Measurements from ENCODE around the gene KRI1. TPM values are rescaled to one million over a fixed set of nuclear protein-coding genes. Genes with fewer than 3 reads are reported as not detected.

The KRI1 gene
- total and polyA plus RNA-seq, 2 of the 8 experiments (the other 6 are each of a cell fraction or from before 2014, with no cell fraction given) = 14.2 to 45.2 TPM

- POLR2A ChIA-PET (ENCODE audit: partially characterized antibody) = interaction anchor here (1.1 to 1.7 kb wide), 3 partner anchors 12 to 126 kb away, joined by 3 to 4 read pairs (median 3); no protein-coding TSS in a partner anchor
- no peak overlapping the region for H2BK5ac ChIP-seq (ENCODE audit: low read depth, low read length)
- no peak for TF ChIP-seq NANOG (IDR thresholded peaks at IDR 0.05; ENCODE audit: insufficient read depth, low read depth, low read length, poor library complexity, severe bottlenecking)
- no peak for TF ChIP-seq SAP30 (IDR thresholded peaks at IDR 0.05; ENCODE audit: insufficient read depth, insufficient replicate concordance, low read length)
- no peak for TF ChIP-seq CBX5 (IDR thresholded peaks at IDR 0.05; ENCODE audit: low read depth, low read length)
- TF ChIP-seq POLR2AphosphoS5 (IDR thresholded peaks at IDR 0.05; ENCODE audit: low read depth, low read length) = no peak
- no peak for TF ChIP-seq CHD2 (IDR thresholded peaks at IDR 0.05; ENCODE audit: low read length)
- no peak for TF ChIP-seq RBBP5 (IDR thresholded peaks at IDR 0.05; ENCODE audit: borderline replicate concordance, low read depth, low read length)
- TF ChIP-seq ASH2L (IDR thresholded peaks at IDR 0.05; ENCODE audit: low read length) = no peak
- TF ChIP-seq TEAD4 (IDR thresholded peaks at IDR 0.05; ENCODE audit: low read depth, low read length) = no peak
- TF ChIP-seq KDM4A (IDR thresholded peaks at IDR 0.05; ENCODE audit: low read depth, low read length, severe bottlenecking) = no peak
- no peak for TF ChIP-seq CEBPB (IDR thresholded peaks at IDR 0.05; ENCODE audit: low read depth, low read length)
- TF ChIP-seq HDAC6 (IDR thresholded peaks at IDR 0.05; ENCODE audit: low read depth, low read length) = no peak
- TF ChIP-seq HDAC2 (IDR thresholded peaks at IDR 0.05; ENCODE audit: borderline replicate concordance in 1 of 2, low read depth in 2 of 2, low read length in 2 of 2) = no peak
- no peak for TF ChIP-seq KDM5A (IDR thresholded peaks at IDR 0.05; ENCODE audit: low read length)
- TF ChIP-seq RAD21 (IDR thresholded peaks at IDR 0.05 in 1 of 2, conservative IDR thresholded peaks at IDR 0.05 in 1 of 2; ENCODE audit: low read depth in 2 of 2, low read length in 2 of 2) = no peak
These were observed 30.2 kb downstream of the KRI1 start for GRCh38 chr19:10535613-10536012.

More at GRCh38 chr19:10535613-10536012, 30.2 kb downstream of the KRI1 start:
- no peak overlapping the region for H3K14ac ChIP-seq (ENCODE audit: insufficient read length)
- H3K23ac ChIP-seq (ENCODE audit: insufficient read length) = no peak overlapping the region
- no peak overlapping the region; a peak in 1 of 7 replicates for H3K9ac ChIP-seq (replicated peaks in 1 of 4; ENCODE audit: extremely low read depth in 1 of 4, low read depth in 3 of 4, low read length in 3 of 4)
- H3K4me1 ChIP-seq (replicated peaks in 1 of 4; ENCODE audit: control insufficient read depth in 3 of 4, insufficient read depth in 4 of 4, low read length in 3 of 4) = no peaks in the 10 kb centered on the region
- peak overlapping the region; percentile 58; the same call in 1 of the 2 replicates for H2AFZ ChIP-seq (ENCODE audit: low read length)
- H2AK5ac ChIP-seq (ENCODE audit: low read depth, low read length) = no peak overlapping the region
- no peak overlapping the region for H3K4me3 ChIP-seq (ENCODE audit: extremely low read depth in 1 of 4, insufficient read depth in 2 of 4, low read depth in 3 of 4, low read length in 4 of 4)
- no peak overlapping the region for H4K8ac ChIP-seq (ENCODE audit: extremely low read depth, insufficient read depth, low read length)
- H2BK20ac ChIP-seq (ENCODE audit: low read length) = no peak overlapping the region
- H3K4ac ChIP-seq (replicated peaks; ENCODE audit: insufficient read length, low read depth, low read length) = no peak overlapping the region
- DNase-seq (ENCODE audit: low read depth in 1 of 2, low spot score in 2 of 2) (no peak), FAIRE-seq (no peak)
- H3K27me3 ChIP-seq (replicated peaks in 1 of 4; ENCODE audit: control insufficient read depth in 3 of 4, extremely low read depth in 1 of 4, insufficient read depth in 3 of 4, low read length in 3 of 4) = no peaks in the 10 kb centered on the region
- no peaks in the 10 kb centered on the region for H3K79me2 ChIP-seq (ENCODE audit: control insufficient read depth in 1 of 2, insufficient read depth in 2 of 2, low read length in 2 of 2)
- H2BK12ac ChIP-seq (ENCODE audit: low read depth, low read length) = no peak overlapping the region
- H4K91ac ChIP-seq (replicated peaks; ENCODE audit: insufficient read length, low read length) = no peak overlapping the region
- H3K23me2 ChIP-seq (ENCODE audit: low read depth, low read length) = no peaks in the 10 kb centered on the region
- H3K9me3 ChIP-seq (ENCODE audit: insufficient read depth in 2 of 2, low read depth in 1 of 2, low read length in 1 of 2) = no peaks in the 10 kb centered on the region
- H3K79me1 ChIP-seq (ENCODE audit: low read depth, low read length) = no peaks in the 10 kb centered on the region
- H2BK15ac ChIP-seq (ENCODE audit: low read length) = no peak overlapping the region
- no peak overlapping the region for H2BK120ac ChIP-seq (replicated peaks; ENCODE audit: low read depth, low read length)
- 82% methylated on average over 6 of the region's 6 CpGs; no CpG with 5 or more reads in 1 of the 2 experiments for WGBS, 2 experiments (ENCODE audit: extremely low coverage in 1 of 2, insufficient coverage in 1 of 2, insufficient read length in 1 of 2, insufficient replicate concordance in 2 of 2, low coverage in 1 of 2, low lambda C conversion rate in 2 of 2, missing lambda C conversion rate in 1 of 2)
- no peaks in the 10 kb centered on the region for H3K36me3 ChIP-seq (ENCODE audit: control insufficient read depth in 2 of 4, insufficient read depth in 4 of 4, low read length in 3 of 4)
- no peak overlapping the region for H3K56ac ChIP-seq (replicated peaks; ENCODE audit: insufficient read length, low read depth, low read length)
- CTCF ChIA-PET (ENCODE audit: partially characterized antibody) = interaction anchor here (1.1 to 8.3 kb wide), 8 partner anchors 10 to 52 kb away, joined by 3 to 55 read pairs (median 6); partner anchors contain the start of gene S1PR5
- H4K20me1 ChIP-seq (replicated peaks in 1 of 2; ENCODE audit: control insufficient read depth in 1 of 2, insufficient read depth in 2 of 2, low read length in 2 of 2) = no peaks in the 10 kb centered on the region
- no peak overlapping the region for H3K4me2 ChIP-seq (ENCODE audit: insufficient read depth in 1 of 2, low read depth in 2 of 2, low read length in 2 of 2)
- no peak overlapping the region for H4K5ac ChIP-seq (ENCODE audit: insufficient read length, low read depth, low read length)
- H3K27ac ChIP-seq (ENCODE audit: low read depth, low read length) = no peak overlapping the region
- no peak overlapping the region for H3K18ac ChIP-seq (ENCODE audit: extremely low read depth, low read length)
